HG02642 (cell line): ENCODE data around the gene AQP2.

Experiments
- ATAC-seq: cut with Tn5 transposase; IDR thresholded peaks from one replicate; pipeline ENCODE4 v1.9.1; 2021; ENCODE audit warnings: mild to moderate bottlenecking; ENCODE audit not compliant: unreplicated experiment, poor library complexity

Gene AQP2

DNA sequence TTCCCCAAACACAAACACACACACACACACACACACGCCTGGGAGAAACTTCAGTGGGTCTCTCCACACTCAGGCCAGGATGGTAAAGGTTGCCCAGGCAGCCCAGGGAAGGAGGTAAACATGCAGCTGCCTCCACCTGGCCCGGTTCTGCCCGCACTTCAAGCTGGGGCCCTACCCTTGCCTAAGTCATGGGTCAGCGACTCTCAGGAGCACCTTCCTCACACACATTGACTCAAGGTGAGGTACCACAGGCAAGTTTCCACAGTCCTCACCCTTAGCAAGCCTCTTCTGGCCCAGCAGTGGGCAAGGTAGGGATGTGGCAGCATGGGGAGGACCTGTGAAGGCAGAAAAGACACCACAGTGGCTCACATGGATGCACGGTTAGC is 32.8 kb upstream of the AQP2 start:
- ATAC-seq = no peak

DNA sequence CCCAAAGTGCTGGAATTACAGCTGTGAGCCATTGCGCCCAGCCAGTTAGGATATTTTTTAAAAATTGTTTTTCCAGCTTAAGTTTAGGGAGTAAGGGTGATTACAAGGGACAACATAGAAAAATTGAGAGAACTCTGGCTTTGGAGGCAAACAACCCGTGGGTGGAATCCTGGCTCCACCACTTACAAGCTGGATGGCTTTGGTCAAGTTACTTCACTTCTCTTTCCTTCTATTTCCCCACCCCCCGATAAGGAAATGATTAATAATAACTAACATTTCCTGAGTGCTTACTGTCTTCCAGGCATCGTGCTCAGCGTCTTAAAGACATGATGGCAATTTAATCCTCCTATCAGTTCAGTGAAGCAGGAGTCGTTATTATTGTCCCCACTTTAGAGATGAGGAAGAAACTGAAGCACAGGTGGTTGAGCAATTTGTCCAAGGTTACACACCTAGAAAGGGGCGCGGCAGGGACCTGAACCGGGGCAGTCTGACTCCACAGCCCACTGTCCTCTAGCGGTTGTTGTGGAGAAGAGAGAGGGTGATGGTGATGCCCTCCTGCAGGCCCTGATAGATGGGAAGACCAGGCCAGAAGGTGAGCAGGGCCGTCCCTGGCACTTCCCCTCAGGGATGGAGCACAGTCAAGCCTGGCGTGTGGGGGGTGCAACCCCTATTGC is 30.2 kb upstream of the AQP2 start:
- no peak for ATAC-seq

DNA sequence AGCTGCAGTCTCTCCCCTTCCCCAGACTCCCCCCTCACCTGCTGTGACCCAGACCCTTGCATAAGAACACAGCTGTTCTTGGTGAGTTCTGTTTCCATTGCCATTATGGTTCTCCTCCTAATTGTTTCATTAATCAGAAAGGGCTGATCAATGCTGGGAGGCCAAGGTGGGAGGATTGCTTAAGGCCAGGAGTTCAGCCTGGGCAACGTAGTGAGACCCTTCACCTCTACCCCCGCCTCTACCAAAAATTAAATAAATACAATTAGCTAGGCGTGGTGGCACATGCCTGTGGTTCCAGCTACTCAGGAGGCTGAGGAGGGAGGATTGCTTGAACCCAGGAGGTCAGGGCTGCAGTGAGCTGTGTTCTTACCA is 29.6 kb upstream of the AQP2 start:
- ATAC-seq = no peak

DNA sequence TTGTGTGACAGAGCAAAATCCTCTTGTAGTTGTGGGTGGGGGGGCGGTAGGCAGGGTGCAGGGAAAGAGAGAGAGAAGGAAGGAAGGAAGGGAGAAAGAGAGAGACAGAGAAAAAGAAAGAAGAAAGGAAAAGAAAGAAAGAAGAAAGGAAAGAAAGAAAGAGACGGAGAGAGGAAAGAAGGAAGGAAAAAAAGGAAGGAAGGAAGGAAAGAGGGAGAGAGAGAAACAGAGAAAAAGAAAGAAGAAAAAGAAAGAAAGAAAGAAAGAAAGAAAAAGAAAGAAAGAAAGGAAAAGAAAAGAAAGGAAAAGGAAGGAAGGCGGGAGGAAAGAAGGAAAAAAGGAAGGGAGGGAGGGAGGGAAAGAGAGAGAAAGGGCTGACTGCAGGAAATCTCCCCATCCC is 29.2 kb upstream of the AQP2 start:
- ATAC-seq = no peak

DNA sequence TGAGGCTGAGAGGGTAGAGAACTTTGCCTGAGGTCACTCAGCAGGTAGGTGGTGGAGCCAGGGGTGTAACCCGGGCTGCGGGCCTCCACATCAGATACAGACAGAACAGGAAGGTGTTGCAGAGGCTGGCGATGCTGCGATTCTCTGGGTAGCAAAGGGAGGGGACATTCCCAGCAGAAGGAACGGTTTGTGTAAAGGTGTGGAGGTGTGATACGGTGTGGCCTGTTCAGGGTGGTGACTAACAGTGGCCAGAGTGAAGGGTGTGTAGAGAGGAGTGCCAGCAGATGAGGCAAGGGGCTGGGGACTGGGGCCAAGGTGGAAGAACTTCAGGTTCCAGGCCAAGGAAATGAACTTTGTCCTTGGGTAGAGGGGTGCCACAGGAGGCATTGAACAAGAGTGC is 28.6 kb upstream of the AQP2 start:
- no peak for ATAC-seq

DNA sequence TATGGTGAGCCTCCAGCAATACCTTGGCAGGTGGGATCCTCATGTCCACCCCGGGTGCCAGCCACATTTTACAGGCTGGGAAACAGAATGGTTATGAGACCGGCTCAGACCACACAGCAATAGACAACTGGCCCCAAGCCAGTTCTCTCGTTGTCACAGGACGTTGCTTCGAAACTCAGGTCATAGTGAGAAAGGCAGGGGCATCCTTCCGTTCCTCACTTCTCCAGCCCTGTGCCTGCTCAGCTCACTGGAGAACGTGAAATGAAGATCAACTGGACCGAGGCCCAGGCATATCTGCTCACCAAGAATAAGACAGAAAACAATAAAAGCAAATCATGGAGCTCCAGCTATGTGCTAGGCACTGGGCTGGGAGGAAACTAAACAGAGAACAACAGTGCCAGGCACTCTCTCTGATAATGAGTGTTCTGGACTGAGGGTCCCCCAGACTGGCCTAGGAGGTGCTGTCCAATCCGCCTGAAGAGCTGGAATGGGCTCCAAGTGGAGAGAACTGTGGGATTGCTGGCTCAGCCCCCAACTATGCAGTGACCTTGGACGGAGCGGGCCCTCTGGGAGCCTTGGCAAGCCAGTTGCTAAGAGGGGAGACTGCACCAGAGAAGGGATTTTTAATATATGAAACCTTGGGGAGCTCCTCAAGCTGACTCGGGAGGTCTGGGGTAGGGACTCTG is 28.0 kb upstream of the AQP2 start:
- ATAC-seq = no peak

DNA sequence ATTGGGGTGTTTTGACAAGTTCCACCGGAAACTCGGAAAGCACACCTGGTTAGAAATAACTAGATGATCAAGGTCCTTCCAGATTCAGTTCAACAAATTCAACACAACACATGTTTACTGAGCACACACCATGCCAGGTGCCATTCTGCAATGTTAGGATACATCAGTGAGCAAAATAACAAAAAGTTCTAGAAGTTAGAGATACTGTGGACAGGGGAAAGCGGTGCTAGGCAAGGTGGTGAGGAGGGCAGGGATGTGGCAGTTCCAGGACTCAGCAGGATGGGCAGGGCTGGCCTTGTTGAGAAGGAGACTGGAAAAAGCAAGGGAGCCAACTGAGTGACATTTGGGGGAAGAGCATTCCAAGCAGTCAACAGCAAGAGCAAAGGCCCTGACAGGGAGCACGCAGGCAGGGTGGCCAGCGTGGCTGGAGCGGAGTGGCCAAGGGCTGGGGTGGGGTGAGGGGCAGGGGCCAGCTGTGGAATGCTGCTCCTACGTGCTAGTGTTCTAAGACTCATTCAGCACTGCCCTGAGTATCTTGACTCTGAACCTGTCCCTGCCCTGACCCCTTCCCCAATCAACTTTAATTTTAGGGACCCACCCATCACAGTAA is 27.4 kb upstream of the AQP2 start:
- ATAC-seq = no peak

DNA sequence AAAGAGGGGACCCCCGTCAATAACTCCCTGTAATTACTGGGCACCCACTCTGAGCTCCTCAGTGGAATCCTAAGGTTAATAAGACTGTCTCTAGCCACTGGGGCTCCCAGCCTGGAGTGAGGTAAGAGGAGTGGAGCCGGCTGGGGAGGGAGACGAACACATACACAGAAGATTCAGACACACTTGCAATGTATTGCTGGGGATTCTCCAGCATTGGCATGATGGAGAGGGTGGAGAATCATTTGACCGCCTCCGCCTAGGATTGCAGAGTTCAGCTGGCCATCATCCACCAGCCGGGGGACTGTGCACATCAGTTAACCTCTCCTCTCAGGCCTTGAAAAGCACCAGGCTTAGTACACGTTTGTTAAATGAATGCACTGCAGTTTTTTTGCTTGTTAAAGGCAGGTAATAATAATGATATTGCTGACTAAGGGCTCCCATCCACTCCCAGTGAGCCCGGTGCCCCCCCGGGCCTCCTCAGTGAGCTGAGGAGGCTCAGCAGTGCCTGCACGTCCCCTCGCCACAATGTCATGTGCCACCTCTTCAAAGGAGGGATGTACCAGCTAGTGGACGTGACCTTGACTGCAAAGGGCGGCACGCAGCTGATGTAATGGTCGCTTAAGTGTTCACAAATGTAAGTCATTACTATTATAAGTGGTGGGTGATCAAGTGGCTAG is 26.5 kb upstream of the AQP2 start:
- ATAC-seq = no peak

DNA sequence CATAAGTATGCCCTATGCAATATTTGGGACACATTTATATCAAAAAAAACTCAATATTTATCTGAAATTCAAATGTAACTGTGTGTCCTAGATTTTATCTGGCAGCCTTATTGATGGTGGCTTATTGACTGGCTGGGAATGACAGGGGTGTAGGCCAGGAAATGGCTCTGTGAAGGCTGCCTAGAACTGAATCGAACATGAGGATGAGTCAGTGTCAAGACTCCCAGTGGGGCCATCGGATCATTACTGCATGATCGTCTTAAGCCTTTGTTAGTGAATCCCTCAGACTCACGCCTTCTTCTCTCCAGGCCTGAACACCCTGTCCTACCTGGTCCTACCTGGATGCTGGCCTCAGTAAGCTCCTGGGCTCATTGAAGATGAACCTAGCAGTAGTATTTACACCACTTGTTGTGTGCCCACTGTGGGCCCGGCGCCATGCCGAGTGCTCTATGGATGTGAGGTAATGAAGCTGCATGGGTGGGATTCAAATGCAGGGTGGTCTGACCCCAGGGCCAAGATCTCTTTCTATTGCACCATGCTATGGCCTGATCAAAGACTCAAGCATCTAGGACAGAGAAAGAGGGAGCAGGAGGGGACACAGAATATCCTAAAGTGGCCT is 25.8 kb upstream of the AQP2 start:
- no peak for ATAC-seq

DNA sequence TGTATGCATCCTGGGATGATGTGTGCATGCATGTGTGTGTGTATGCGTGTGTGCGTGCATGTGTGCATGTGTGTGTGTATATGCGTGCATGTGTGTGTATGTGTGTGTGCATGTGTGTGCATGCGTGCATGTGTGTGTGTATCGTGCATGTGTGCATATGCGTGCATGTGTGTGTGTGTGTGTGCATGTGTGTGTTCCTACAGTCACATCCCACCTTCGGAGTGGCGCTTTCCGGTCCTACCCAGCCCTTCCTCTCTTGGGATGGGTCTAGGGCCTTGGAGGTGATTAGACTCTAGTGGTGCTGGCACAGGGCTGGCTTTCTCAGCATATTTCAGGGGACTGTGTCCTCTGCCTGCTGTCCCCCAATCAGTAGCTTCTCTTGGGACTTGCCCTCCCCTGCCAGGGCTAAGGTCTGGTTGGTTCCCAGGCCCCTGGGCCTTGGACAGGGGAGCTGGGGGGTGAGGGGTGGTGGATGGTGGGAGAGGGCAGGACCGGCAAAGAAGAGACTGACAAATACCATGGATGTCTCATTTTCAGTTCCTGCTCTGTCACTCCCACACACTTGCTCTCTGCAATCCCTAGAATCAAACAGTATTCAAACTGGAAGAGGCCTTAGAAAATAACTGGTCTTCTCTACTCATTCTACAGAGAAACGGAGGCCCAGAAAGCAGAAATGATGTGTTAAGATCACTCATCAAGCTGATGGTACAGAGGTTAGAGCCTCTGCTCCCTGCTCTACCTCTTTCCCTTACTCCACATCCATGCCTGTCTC is 24.9 kb upstream of the AQP2 start:
- ATAC-seq = no peak

DNA sequence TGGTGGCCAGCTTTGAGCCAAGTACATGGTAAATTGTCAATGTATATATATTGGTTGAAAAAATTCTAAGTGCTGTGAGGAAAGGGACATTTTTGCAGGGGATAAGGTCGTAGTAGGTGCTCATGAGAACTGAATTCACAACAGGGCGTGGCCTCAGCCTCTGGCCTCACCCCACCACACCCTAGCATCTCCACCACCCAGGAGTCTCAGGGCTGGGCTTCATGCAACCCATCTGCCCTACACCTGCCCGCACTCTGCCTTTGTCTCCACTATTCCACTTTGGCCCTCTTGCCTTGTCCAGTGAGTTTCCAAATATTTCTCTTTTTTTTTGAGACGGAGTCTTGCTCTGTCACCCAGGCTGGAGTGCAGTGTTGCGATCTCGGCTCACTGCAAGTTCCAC is 22.1 kb upstream of the AQP2 start:
- no peak for ATAC-seq

DNA sequence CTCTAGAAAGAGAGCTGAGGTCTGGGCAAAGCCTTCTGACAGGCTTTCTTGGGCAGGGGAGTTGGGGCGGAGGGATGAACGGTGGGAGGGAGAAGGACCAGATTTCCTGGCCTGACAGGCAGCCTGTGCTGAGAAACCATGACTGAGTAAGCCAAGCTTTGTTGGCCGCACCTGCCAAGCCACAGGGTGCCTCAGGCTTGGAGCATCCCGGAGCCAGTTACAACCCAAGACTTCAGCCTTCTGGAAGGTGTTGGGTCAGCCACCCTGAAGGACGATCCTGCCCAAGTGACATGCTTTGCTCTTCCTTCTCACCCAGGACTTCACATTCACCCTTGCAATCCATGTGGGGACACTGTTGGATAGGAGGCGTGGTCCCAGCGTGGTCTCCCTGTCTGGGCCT is 21.0 kb upstream of the AQP2 start:
- no peak for ATAC-seq

DNA sequence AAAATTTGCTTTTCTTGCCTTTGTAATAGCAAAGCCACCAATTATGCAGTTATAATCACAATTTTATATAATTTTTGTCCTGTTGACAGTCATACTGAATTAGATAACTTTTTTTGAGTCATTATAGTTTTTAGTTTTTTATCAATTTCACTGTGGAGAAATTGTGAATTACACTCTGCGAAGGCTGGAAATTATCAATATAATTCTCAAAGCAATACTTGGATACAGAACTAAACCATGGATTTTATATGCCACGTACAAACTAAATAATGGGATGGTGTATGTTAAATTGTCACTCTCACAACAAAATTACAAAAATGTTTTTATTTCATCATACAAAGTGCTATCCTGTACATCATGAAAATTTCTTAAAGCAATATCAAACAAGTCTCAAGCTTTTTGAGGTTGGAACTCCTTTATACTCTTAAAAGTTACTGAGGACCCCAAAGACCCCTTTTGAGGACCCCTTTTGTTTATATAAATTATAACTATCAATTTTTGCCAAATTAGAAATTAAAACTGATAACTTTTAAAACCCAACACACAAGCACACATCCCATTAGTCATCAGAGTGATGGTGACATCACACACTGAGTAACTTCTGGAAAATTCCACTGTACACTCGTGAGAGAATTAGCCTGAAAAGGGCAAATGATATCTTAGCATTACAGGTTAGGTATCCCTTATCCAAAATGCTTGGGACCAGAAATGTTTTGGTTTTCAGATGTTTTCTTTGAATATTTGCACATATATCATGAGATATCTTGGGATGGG is 19.8 kb upstream of the AQP2 start:
- ATAC-seq = no peak

DNA sequence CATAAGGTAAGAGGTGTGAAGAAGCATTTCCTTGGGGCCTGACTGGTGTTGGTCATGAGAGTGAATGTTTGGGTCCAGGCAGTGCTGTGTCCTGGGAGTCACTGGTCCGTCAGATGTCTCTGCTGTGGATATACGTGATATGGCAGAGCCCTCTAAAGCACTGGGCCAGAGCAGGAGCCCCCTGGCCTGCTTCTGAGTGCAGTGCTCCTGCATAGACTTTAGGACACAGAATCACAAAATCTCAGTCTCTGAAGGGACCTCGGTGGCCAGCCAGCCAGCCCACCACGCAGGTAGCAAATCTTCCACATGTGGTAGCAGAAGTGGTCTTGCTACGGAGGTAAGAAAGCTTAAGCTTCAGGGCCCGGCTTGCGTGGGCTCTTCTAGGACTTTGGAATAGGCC is 18.5 kb upstream of the AQP2 start:
- no peak for ATAC-seq

DNA sequence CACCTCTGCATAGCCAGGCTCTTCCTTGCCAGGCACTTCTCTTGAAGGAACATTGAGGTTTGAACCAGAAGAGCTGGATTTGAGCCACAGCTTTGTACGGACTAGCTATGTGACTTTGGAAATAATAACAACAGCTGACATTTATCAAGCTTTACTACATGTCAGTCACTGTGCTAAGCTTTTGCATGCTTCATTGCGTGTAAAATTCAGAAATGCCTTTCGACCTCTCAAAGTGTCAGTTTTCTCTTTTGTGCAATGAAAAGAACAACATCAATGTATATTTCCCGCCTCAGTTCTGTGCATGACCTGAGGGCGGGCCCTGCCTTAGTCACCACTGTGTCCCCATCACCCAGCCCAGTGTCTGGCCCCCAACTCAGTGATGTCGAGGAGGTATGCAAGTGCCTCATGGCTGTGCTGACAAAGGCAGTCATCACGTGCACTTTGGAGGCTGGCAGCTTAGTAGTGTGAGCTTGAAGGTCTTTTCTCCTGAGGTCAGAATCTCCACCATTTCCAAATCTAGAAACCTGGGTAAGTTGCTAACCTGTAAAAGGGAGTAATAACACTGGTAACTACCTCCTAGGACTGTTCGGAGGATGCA is 17.9 kb upstream of the AQP2 start:
- ATAC-seq = no peak

DNA sequence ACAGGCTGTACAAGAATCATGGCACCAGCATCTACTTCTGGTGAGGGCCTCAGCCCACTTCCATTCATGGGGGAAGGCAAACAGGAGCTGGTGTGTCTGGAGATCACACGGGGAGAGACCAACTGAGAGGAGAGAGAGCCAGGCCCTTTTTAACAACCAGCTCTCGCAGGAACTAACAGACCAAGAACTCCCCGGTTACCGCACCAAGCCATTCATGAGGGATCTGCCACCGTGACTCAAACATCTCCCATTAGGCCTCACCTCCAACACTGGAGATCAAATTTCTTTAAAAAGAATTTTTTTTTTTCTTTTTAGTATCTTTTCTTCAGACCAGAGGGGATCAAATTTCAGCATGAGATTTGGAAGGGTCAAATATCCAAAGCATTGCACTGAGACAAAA is 16.7 kb upstream of the AQP2 start:
- ATAC-seq = no peak

DNA sequence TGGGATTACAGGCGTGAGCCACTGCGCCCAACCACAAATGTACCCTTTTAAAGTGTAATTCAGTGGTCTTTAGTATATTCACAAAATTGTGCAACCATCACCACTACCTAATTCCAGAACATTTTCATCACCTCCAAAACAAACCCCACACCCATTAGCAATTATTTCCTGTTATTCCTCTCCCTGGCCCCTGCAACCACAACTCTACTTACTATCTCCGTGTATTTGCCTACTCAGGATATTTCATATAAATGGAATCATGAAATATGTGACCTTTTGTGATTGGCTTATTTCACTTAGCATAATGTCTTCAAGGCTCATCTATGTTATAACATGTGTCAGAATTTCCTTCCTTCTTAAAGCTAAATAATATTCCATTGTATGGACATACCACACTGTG is 16.0 kb upstream of the AQP2 start:
- ATAC-seq = no peak

DNA sequence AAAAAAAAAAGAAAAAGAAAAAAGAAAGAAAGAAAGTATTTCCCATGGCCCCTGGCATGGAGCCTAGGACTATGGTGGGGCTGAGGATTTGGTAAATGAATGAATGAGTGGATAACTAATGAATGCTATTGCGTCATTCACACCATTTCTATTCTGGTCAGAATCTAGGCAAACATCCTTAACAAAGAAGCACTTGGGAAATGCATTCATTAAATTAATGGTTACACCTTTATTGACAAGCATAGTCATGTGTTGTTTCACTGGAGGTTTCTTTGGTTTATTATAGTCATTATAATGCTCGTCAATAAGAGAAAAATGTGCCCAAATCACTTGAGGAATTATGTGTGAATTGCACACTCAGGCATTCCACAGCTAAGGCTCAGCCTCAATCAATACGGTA is 13.6 kb upstream of the AQP2 start:
- ATAC-seq = no peak

DNA sequence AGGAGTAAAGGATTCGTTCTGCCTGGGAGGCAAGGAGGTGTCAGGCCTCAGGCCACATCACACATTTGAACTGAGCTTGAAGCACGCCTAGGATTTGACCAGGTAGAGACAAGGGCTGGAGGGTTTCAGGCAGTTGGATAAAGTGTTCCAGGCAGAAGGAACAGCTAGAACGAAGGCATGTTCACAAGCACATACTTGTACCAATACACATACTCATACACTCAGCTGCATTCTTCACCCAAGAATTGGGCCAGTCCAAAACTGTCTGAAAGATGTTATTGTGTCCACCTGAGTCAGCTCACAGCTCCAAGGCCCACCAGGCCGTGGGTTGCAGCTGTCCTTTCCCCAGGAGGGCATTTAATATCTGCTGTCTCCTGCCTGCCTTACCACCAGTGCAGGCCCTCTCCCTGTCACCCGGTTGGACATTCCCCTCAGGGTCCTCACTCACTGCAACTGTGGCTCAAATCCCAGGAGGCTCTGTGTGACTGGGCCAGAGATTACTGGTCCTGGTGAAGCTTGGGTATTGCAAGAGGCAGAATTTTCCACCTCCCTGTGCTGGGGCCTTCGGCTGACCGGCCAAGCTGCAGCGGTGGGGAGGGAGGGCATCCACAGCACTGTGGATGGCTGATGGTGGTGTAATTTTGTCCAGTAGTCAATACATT is 12.8 kb upstream of the AQP2 start:
- ATAC-seq = no peak
